Measurements from ENCODE around the gene FARS2. TPM values are rescaled to one million over a fixed set of nuclear protein-coding genes. Genes with fewer than 3 reads are reported as not detected.

Gene FARS2
- total and polyA plus RNA-seq, 8 donors, result 15.1 to 20.3 (median 17.9) TPM

DNA sequence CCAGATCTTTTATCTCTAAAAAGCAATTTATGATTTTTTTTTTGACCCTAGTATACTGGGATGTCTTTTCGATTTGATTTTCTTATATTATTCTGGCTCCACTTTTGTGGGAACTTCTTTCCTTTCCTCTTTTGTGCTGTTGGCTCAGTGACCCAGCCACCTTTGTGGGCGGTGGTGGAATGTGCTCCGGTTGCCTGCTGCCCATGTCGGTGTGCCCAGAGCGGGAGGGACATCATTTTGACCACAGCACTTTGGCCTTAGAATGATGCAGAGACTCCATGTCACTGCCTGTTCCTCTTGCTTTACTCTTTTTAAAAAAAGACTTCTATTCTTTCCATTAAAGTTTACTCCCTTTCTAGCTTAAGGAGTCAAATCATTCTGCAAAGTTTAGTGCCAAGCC is 198.0 kb downstream of the FARS2 start:
- intact Hi-C loops (cut with DNase I), result no loop called here
- Histone ChIP-seq H3K27ac (no peak overlapping the region), H3K36me3 (no peaks in the 10 kb centered on the region), H3K4me1 (no peaks in the 10 kb centered on the region), H3K27me3 (no peaks in the 10 kb centered on the region), H3K4me3 (no peak overlapping the region), H3K9me3 (no peaks in the 10 kb centered on the region)
- ATAC-seq (no peak), DNase-seq (no peak)
- TF ChIP-seq, protein P1, sequence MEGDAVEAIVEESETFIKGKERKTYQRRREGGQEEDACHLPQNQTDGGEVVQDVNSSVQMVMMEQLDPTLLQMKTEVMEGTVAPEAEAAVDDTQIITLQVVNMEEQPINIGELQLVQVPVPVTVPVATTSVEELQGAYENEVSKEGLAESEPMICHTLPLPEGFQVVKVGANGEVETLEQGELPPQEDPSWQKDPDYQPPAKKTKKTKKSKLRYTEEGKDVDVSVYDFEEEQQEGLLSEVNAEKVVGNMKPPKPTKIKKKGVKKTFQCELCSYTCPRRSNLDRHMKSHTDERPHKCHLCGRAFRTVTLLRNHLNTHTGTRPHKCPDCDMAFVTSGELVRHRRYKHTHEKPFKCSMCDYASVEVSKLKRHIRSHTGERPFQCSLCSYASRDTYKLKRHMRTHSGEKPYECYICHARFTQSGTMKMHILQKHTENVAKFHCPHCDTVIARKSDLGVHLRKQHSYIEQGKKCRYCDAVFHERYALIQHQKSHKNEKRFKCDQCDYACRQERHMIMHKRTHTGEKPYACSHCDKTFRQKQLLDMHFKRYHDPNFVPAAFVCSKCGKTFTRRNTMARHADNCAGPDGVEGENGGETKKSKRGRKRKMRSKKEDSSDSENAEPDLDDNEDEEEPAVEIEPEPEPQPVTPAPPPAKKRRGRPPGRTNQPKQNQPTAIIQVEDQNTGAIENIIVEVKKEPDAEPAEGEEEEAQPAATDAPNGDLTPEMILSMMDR (IDR thresholded peaks at IDR 0.05), result no peak

DNA sequence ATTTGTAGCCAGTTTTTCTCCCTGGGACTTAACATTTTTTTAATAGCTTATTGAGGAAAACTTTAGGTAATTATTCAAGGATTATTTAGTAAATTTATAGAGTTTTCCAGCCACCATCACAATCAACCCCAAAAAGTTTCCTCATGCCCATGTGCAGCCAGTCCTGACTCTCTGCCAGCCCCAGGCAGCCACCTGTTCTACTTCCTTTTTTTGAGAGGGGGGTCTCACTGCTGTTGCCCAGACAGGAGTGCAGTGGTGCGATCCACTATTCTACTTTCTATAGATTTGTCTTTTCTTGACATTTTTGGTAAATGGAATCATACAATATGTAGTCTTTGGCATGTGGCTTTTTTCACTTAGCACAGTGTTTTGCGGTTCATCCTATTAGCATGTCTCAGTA is 200.1 kb downstream of the FARS2 start:
- H3K36me3 ChIP-seq, result no peaks in the 10 kb centered on the region
- no peak overlapping the region for H3K27ac ChIP-seq
- no peaks in the 10 kb centered on the region for H3K4me1 ChIP-seq
- ATAC-seq (no peak), DNase-seq (no peak)
- no peaks in the 10 kb centered on the region for H3K27me3 ChIP-seq
- TF ChIP-seq, protein P1 (IDR thresholded peaks at IDR 0.05), result no peak
- no peaks in the 10 kb centered on the region for H3K9me3 ChIP-seq
- H3K4me3 ChIP-seq, result no peak overlapping the region
- intact Hi-C loops (cut with DNase I), result no loop called here

DNA sequence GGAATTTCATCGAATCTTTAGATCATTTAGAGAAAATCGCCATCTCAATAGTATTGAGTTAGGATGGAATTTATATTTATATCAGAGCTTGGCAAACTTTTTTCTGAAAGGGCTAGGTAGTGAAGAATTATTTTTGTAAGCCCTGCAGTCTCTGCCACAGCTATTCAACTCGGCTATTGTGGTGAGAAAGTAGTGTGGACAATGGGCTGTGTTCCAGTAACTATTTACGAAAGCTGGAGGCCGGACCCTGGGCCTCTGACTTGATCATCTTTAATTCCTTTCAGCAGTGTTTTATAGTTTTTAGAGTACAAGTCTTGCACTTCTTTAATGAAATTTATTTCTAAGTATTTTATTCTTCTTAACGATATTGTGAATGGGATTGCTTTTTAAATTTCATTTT is 201.5 kb downstream of the FARS2 start:
- ATAC-seq, result no peak
- H3K27ac ChIP-seq, result no peak overlapping the region
- TF ChIP-seq, protein P1 (IDR thresholded peaks at IDR 0.05), result no peak
- H3K4me1 ChIP-seq, result no peaks in the 10 kb centered on the region
- no peaks in the 10 kb centered on the region for H3K9me3 ChIP-seq
- no peaks in the 10 kb centered on the region for H3K27me3 ChIP-seq
- no peaks in the 10 kb centered on the region for H3K36me3 ChIP-seq
- DNase-seq, result no peak
- intact Hi-C loops (cut with DNase I), result no loop called here
- H3K4me3 ChIP-seq, result no peak overlapping the region

DNA sequence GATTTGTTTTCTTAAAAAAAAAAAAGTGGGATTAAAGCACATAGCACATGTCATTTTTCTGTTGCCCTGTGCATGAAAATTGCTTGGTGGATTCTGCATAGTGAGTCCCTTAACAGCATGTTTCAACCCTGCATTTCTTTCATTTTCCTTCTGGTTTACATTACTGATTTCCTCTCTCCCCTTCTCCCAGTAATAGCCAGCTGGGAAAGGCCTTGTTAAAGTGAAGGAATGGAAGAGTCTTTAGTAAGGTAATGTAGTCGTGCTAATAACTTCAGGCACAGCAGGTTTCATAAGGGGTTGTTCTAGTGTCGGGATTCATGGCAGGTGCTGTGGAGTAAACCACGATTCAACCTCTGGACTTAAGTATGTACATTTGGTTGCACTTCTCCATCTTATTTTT is 202.4 kb downstream of the FARS2 start:
- intact Hi-C loops (cut with DNase I), result no loop called here
- no peaks in the 10 kb centered on the region for H3K9me3 ChIP-seq
- no peaks in the 10 kb centered on the region for H3K4me1 ChIP-seq
- no peaks in the 10 kb centered on the region for H3K36me3 ChIP-seq
- ATAC-seq (no peak), DNase-seq (no peak)
- no peaks in the 10 kb centered on the region for H3K27me3 ChIP-seq
- H3K4me3 ChIP-seq, result no peak overlapping the region
- no peak overlapping the region for H3K27ac ChIP-seq
- TF ChIP-seq, protein P1 (IDR thresholded peaks at IDR 0.05), result no peak

DNA sequence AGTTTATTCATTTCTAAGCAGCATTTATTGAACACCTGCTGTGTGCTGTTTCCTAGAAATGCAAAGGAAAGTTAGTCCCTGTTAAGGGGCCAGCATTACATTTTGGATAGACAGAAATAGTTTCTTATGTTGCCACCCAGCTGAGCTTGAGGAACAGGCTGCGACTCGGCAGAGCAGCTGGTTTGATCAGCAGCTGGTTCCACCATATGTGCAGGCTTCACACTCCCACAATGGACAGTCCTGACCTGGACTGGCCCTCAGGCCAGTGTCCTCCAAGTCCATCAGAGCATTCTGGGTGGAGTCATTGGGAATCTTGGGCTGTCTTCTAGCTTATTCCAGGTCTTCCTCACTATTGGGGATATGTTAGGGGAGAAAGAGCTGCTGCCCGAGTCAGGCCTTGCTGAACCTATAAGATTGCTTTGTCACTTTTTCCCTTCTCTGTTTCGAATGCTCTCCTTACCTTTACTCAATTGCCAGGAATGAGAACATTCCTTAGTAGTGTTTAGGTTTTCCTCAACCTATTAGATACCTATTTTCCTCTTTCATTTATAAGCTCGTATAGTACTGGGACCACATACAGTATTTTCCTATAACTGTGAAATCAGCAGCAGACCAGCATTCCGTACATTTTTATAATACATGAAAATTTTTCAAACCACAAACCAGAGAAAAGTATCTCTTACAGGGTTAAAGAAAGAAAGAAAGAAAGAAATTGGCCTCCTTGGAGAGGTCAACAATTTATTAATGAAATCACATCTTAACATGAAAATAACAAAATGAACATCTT is 203.0 kb downstream of the FARS2 start:
- no peak for DNase-seq
- no peaks in the 10 kb centered on the region for H3K36me3 ChIP-seq
- no peaks in the 10 kb centered on the region for H3K9me3 ChIP-seq
- H3K4me3 ChIP-seq, result no peak overlapping the region
- TF ChIP-seq, protein P1 (IDR thresholded peaks at IDR 0.05), result no peak
- ATAC-seq, result no peak
- H3K27ac ChIP-seq, result no peak overlapping the region
- no peaks in the 10 kb centered on the region for H3K27me3 ChIP-seq
- no peaks in the 10 kb centered on the region for H3K4me1 ChIP-seq
- intact Hi-C loops (cut with DNase I), result no loop called here
